AG09319 (cell line): ENCODE measurements around the gene GNG14.

Experiments
- DNase-seq: peaks from one replicate; pipeline ENCODE4 v3.0.0-alpha.2; 2010; ENCODE audit warnings: low read depth; ENCODE audit errors: extremely low read depth
- CTCF ChIP-seq: IDR thresholded peaks from 2 replicates; pipeline ENCODE4 v1.5.1; 2011; ENCODE audit warnings: low read depth, mild to moderate bottlenecking, inconsistent platforms, low read length, moderate library complexity

The GNG14 gene

GRCh38 chr19:12667731-12668302, 20.0 kb upstream of the GNG14 start:
- no peak for DNase-seq
- no peak for TF ChIP-seq CTCF

DNA sequence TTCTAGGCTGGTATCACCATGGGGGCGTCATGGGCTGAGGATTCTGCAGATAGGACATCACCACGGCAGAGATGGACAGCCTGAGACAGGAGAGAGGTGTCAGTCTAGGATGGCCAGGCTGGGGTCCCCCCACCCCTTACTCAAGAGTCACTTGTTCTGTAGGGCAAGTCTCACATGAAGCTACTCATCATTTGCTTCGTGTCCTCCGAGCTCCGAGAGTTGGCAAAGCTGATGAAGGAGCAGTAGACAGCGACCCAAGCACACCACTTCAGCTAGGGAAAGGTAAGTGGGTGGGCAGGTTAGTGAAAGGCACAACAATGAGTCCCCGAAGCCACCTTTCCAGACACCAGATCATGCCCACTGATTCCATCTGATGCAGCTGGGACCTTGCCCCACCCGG, 19.5 kb upstream of the GNG14 start:
- no peak for TF ChIP-seq CTCF

DNA sequence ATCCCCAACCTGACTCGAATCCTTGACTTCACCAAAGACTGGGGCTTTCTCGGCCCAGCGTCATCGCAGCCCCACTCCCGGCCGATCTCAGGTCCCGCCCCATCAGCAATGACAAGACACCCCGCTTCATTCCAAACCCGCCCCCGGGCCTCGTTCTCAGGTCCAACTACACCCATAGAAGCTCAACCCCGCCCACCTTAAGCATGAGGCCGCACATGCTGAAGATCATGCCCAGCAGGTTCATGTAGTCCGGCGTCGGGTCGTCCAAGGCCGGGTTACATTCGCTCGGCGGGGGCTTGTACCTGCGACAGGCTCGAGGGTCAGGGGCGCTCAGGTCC, 18.9 kb upstream of the GNG14 start:
- TF ChIP-seq CTCF = no peak

More for the DNA sequence above, 19.5 kb upstream of the GNG14 start:
- no peak for DNase-seq

GRCh38 chr19:12669270-12670158, 18.3 kb upstream of the GNG14 start:
- peak; percentile 65 for DNase-seq

More for the DNA sequence above, 18.9 kb upstream of the GNG14 start:
- DNase-seq = peak; percentile 15

DNA sequence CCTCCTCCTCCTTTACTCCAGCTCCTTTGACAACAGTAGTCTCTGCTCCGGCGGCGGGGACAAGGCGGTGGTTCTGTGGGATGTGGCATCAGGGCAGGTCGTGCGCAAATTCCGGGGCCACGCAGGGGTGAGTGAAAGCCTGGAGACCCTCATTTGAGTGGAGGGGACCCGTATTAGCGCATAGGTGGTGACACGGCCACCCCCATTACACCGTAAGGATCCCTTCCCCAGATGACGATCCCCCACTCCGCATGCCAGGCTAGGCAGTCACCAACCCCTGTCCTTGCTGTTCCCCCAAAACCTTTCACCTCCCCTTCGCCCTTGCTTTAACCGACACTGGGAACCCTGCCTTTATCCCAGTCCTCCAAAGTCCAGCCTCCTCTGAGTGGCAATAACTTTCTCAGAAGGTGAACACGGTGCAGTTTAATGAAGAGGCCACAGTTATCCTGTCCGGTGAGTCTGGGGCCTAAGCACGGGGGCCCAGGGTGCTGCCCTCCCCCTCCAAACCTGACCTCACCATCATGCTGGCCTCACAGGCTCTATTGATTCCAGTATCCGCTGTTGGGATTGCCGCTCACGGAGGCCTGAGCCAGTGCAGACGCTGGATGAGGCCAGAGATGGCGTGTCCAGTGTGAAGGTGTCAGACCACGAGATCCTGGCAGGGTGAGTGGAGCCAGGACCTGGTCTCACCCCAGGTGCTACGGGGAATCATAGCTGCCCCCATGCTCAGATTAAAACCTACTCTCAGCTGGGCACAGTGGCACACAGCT, 17.5 kb upstream of the GNG14 start:
- TF ChIP-seq CTCF = no peak
- no peak for DNase-seq

More at GRCh38 chr19:12669270-12670158, 18.3 kb upstream of the GNG14 start:
- TF ChIP-seq CTCF = no peak

DNA sequence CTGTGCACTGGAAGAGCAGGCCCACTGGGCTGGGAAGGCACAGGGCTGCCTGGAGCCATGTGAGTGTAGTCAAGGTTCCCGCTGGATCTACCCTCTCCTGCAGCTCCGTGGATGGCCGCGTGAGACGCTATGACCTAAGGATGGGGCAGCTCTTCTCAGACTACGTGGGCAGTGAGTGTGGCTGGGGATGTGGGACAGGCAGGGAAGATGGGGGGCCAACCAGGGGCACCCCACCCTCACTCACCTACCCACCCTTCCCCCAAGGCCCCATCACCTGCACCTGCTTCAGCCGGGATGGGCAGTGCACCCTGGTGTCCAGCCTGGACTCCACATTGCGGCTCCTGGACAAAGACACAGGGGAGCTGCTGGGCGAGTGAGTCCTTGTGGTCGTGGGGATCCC, 15.1 kb upstream of the GNG14 start:
- no peak for TF ChIP-seq CTCF
- DNase-seq = no peak

- no peak for DNase-seq
- TF ChIP-seq CTCF = no peak
These were observed 12.4 kb upstream of the GNG14 start for GRCh38 chr19:12675399-12675798.
